ENCODE data around the gene PLD1. TPM values are rescaled to one million over a fixed set of nuclear protein-coding genes. Genes with fewer than 3 reads are reported as not detected.

PLD1 gene
- total and polyA plus RNA-seq, 2 of the 8 experiments (the other 6 are each of a cell fraction or from before 2014, with no cell fraction given): 1.2 to 2.6 TPM

DNA sequence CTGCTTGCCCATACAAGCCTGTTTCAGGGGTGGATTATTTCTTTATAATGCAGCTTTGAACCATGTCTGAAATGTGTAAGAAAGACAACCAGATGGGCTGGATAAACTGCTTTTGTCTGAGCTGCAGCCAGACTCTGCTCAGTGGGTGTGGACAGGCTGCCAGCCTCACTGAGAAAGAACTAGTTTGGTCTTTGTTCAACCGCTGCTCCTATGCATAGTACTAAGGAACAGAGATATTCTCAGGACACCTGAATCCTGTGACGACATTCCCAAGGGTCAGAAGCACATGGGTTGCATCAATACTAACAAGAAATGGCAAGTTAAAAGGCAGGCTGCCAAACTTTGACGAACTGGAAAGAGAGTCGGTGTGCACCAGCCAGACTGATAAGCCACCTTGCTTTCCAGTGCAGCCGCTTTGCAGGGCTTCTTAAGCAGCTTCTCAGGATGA is 57.2 kb downstream of the PLD1 start (continued):
- TF ChIP-seq, protein P1, sequence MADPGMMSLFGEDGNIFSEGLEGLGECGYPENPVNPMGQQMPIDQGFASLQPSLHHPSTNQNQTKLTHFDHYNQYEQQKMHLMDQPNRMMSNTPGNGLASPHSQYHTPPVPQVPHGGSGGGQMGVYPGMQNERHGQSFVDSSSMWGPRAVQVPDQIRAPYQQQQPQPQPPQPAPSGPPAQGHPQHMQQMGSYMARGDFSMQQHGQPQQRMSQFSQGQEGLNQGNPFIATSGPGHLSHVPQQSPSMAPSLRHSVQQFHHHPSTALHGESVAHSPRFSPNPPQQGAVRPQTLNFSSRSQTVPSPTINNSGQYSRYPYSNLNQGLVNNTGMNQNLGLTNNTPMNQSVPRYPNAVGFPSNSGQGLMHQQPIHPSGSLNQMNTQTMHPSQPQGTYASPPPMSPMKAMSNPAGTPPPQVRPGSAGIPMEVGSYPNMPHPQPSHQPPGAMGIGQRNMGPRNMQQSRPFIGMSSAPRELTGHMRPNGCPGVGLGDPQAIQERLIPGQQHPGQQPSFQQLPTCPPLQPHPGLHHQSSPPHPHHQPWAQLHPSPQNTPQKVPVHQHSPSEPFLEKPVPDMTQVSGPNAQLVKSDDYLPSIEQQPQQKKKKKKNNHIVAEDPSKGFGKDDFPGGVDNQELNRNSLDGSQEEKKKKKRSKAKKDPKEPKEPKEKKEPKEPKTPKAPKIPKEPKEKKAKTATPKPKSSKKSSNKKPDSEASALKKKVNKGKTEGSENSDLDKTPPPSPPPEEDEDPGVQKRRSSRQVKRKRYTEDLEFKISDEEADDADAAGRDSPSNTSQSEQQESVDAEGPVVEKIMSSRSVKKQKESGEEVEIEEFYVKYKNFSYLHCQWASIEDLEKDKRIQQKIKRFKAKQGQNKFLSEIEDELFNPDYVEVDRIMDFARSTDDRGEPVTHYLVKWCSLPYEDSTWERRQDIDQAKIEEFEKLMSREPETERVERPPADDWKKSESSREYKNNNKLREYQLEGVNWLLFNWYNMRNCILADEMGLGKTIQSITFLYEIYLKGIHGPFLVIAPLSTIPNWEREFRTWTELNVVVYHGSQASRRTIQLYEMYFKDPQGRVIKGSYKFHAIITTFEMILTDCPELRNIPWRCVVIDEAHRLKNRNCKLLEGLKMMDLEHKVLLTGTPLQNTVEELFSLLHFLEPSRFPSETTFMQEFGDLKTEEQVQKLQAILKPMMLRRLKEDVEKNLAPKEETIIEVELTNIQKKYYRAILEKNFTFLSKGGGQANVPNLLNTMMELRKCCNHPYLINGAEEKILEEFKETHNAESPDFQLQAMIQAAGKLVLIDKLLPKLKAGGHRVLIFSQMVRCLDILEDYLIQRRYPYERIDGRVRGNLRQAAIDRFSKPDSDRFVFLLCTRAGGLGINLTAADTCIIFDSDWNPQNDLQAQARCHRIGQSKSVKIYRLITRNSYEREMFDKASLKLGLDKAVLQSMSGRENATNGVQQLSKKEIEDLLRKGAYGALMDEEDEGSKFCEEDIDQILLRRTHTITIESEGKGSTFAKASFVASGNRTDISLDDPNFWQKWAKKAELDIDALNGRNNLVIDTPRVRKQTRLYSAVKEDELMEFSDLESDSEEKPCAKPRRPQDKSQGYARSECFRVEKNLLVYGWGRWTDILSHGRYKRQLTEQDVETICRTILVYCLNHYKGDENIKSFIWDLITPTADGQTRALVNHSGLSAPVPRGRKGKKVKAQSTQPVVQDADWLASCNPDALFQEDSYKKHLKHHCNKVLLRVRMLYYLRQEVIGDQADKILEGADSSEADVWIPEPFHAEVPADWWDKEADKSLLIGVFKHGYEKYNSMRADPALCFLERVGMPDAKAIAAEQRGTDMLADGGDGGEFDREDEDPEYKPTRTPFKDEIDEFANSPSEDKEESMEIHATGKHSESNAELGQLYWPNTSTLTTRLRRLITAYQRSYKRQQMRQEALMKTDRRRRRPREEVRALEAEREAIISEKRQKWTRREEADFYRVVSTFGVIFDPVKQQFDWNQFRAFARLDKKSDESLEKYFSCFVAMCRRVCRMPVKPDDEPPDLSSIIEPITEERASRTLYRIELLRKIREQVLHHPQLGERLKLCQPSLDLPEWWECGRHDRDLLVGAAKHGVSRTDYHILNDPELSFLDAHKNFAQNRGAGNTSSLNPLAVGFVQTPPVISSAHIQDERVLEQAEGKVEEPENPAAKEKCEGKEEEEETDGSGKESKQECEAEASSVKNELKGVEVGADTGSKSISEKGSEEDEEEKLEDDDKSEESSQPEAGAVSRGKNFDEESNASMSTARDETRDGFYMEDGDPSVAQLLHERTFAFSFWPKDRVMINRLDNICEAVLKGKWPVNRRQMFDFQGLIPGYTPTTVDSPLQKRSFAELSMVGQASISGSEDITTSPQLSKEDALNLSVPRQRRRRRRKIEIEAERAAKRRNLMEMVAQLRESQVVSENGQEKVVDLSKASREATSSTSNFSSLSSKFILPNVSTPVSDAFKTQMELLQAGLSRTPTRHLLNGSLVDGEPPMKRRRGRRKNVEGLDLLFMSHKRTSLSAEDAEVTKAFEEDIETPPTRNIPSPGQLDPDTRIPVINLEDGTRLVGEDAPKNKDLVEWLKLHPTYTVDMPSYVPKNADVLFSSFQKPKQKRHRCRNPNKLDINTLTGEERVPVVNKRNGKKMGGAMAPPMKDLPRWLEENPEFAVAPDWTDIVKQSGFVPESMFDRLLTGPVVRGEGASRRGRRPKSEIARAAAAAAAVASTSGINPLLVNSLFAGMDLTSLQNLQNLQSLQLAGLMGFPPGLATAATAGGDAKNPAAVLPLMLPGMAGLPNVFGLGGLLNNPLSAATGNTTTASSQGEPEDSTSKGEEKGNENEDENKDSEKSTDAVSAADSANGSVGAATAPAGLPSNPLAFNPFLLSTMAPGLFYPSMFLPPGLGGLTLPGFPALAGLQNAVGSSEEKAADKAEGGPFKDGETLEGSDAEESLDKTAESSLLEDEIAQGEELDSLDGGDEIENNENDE (IDR thresholded peaks at IDR 0.05; ENCODE audit: insufficient replicate concordance, low read length): no peak
- TF ChIP-seq SRF (IDR thresholded peaks at IDR 0.05; ENCODE audit: low read depth, low read length): no peak

Measured in H1 (cell line).